Measurements from ENCODE around the gene THAP6. TPM values are rescaled to one million over a fixed set of nuclear protein-coding genes. Genes with fewer than 3 reads are reported as not detected.
A peak's percentile ranks its signal among the peaks of the same experiment; 100 is the strongest.
"Not testable (repeated sequence)": the region's sequence is repeated elsewhere in the genome, so short reads cannot be mapped to it uniquely, and the experiment has no call there.

THAP6 gene
- total RNA-seq, 1 donor from 2014 or later: 32.8 TPM

- Mint-ChIP-seq H3K4me1 (peaks cover 31% of the 10 kb centered on the region), H3K9me3 (no peaks in the 10 kb centered on the region), H3K36me3 (peaks cover 18% of the 10 kb centered on the region), H3K4me3 (no peak overlapping the region), H3K27ac (peak overlapping the region; percentile 98), H3K27me3 (ENCODE audit: low read depth) (no peaks in the 10 kb centered on the region)
- no peak for TF ChIP-seq CTCF (IDR thresholded peaks at IDR 0.05; ENCODE audit: unreplicated experiment)
- no peak for DNase-seq (ENCODE audit: low spot score in 2 of 2, unreplicated experiment in 2 of 2)
These were observed 645 bp upstream of the THAP6 start for GRCh38 chr4:75513526-75514130.

- no peak for TF ChIP-seq CTCF (IDR thresholded peaks at IDR 0.05; ENCODE audit: unreplicated experiment)
- H3K27ac Mint-ChIP-seq: peak overlapping the region; percentile 98
- no peak for DNase-seq (ENCODE audit: low spot score in 2 of 2, unreplicated experiment in 2 of 2)
These were observed 808 bp downstream of the THAP6 start for GRCh38 chr4:75514949-75515612.

GRCh38 chr4:75516144-75516543 lies 1.9 kb downstream of the THAP6 start:
- peaks cover 16% of the 10 kb centered on the region for H3K4me1 Mint-ChIP-seq
- TF ChIP-seq CTCF (IDR thresholded peaks at IDR 0.05; ENCODE audit: unreplicated experiment): no peak
- no peak overlapping the region for H3K27ac Mint-ChIP-seq
- no peak overlapping the region for H3K4me3 Mint-ChIP-seq
- DNase-seq (ENCODE audit: low spot score in 2 of 2, unreplicated experiment in 2 of 2): no peak
- H3K27me3 Mint-ChIP-seq (ENCODE audit: low read depth): no peaks in the 10 kb centered on the region
- peaks cover 4% of the 10 kb centered on the region for H3K9me3 Mint-ChIP-seq
- H3K36me3 Mint-ChIP-seq: peaks cover 29% of the 10 kb centered on the region

More at GRCh38 chr4:75514949-75515612, 808 bp downstream of the THAP6 start:
- H3K4me3 Mint-ChIP-seq: no peak overlapping the region
- H3K4me1 Mint-ChIP-seq: peaks cover 23% of the 10 kb centered on the region
- peaks cover 4% of the 10 kb centered on the region for H3K9me3 Mint-ChIP-seq
- H3K27me3 Mint-ChIP-seq (ENCODE audit: low read depth): no peaks in the 10 kb centered on the region
- peaks cover 24% of the 10 kb centered on the region for H3K36me3 Mint-ChIP-seq

GRCh38 chr4:75519452-75519851 lies 5.2 kb downstream of the THAP6 start:
- H3K4me1 Mint-ChIP-seq: peaks cover 13% of the 10 kb centered on the region
- not testable (repeated sequence) for H3K27ac Mint-ChIP-seq; H3K4me3 Mint-ChIP-seq; DNase-seq (ENCODE audit: low spot score in 2 of 2, unreplicated experiment in 2 of 2); H3K27me3 Mint-ChIP-seq (ENCODE audit: low read depth); H3K9me3 Mint-ChIP-seq
- H3K36me3 Mint-ChIP-seq: peaks cover 44% of the 10 kb centered on the region

- no peak for DNase-seq (ENCODE audit: low spot score in 2 of 2, unreplicated experiment in 2 of 2)
- Mint-ChIP-seq H3K36me3 (peaks cover 46% of the 10 kb centered on the region), H3K27me3 (ENCODE audit: low read depth) (no peaks in the 10 kb centered on the region), H3K9me3 (peaks cover 1% of the 10 kb centered on the region), H3K4me3 (no peak overlapping the region), H3K27ac (no peak overlapping the region), H3K4me1 (peaks cover 2% of the 10 kb centered on the region)
- TF ChIP-seq CTCF (IDR thresholded peaks at IDR 0.05; ENCODE audit: unreplicated experiment): no peak
These were observed 10.8 kb downstream of the THAP6 start for GRCh38 chr4:75525086-75525485.

GRCh38 chr4:75525910-75526309 lies 11.6 kb downstream of the THAP6 start:
- H3K9me3 Mint-ChIP-seq: peaks cover 8% of the 10 kb centered on the region

More at GRCh38 chr4:75525910-75526309, 11.6 kb downstream of the THAP6 start:
- H3K4me3 Mint-ChIP-seq: no peak overlapping the region
- no peak for DNase-seq (ENCODE audit: low spot score in 2 of 2, unreplicated experiment in 2 of 2)
- no peak overlapping the region for H3K27ac Mint-ChIP-seq
- no peak for TF ChIP-seq CTCF (IDR thresholded peaks at IDR 0.05; ENCODE audit: unreplicated experiment)
- peaks cover 48% of the 10 kb centered on the region for H3K36me3 Mint-ChIP-seq
- peaks cover 2% of the 10 kb centered on the region for H3K4me1 Mint-ChIP-seq
- H3K27me3 Mint-ChIP-seq (ENCODE audit: low read depth): no peaks in the 10 kb centered on the region
